Spleen (tissue), 11 donors: ENCODE results near the gene CCDC107. TPM values are rescaled to one million over a fixed set of nuclear protein-coding genes. Genes with fewer than 3 reads are reported as not detected.

Experiments
- DNase-seq: peaks from one replicate; pipeline ENCODE4 v3.0.0-alpha.2; 2020
- H3K27ac ChIP-seq, 8 donors: fragments of 200-600 bp; sonication (generic) in 7 of 8; 1 replicate in 4 of 8; 2 replicates in 4 of 8; pipeline versions ENCODE4 v1.5.0 to v1.8.0; 2016 to 2021; ENCODE audit warnings: inconsistent platforms in 4 of 8, mild to moderate bottlenecking in 4 of 8, moderate library complexity in 1 of 8
- H3K27me3 ChIP-seq, 7 donors: fragments of 200-600 bp; sonication (generic) in 6 of 7; replicated peaks in 1 of 7; 1 replicate in 4 of 7; 2 replicates in 3 of 7; pipeline versions ENCODE4 v1.5.0 to v1.8.0; 2016 to 2021; ENCODE audit warnings: inconsistent platforms in 3 of 7, mild to moderate bottlenecking in 1 of 7
- H3K36me3 ChIP-seq, 6 donors: fragments of 200-600 bp; sonication (generic) in 5 of 6; 1 replicate in 4 of 6; 2 replicates in 2 of 6; pipeline versions ENCODE4 v1.5.0 to v1.8.0; 2016 to 2021; ENCODE audit warnings: inconsistent platforms in 2 of 6
- H3K4me1 ChIP-seq, 6 donors: fragments of 200-600 bp; sonication (generic) in 5 of 6; 1 replicate in 3 of 6; 2 replicates in 3 of 6; pipeline versions ENCODE4 v1.5.0 to v1.8.0; 2016 to 2021; ENCODE audit warnings: inconsistent platforms in 3 of 6
- H3K4me3 ChIP-seq, 8 donors: fragments of 200-600 bp; sonication (generic) in 7 of 8; 1 replicate in 4 of 8; 2 replicates in 4 of 8; pipeline versions ENCODE4 v1.5.0 to v1.8.0; 2016 to 2021; ENCODE audit warnings: inconsistent platforms in 4 of 8, mild to moderate bottlenecking in 4 of 8, moderate library complexity in 2 of 8
- H3K9me3 ChIP-seq, 8 donors: fragments of 200-600 bp; sonication (generic) in 7 of 8; 1 replicate in 4 of 8; 2 replicates in 4 of 8; pipeline versions ENCODE4 v1.5.0 to v1.8.0; 2016 to 2021; ENCODE audit warnings: inconsistent platforms in 4 of 8
- POLR2A ChIP-seq, 3 donors: fragments of 450-650 bp; IDR thresholded peaks; one replicate each; pipeline ENCODE4 v1.5.1; 2017; ENCODE audit warnings: antibody characterized with exemption in 3 of 3, mild to moderate bottlenecking in 1 of 3
- POLR2AphosphoS5 ChIP-seq, 3 donors: sonication (generic); formaldehyde crosslinking; IDR thresholded peaks; one replicate each; pipeline ENCODE4 v1.5.1; 2017; ENCODE audit warnings: antibody characterized with exemption in 3 of 3
- WGBS, 5 donors: extraction: QIAGEN DNeasy Blood & Tissue Kit in 3 of 5; methylation state at CpG; one replicate each; pipeline versions ENCODE4 v1.1.5 to v1.1.7; 2013 to 2018; 5-methylcytosine and 5-hydroxymethylcytosine counted together
- intact Hi-C: fragments of 100-400 bp; cut with DNase I; formaldehyde crosslinking; loops from one replicate; pipeline ENCODE4 v1.15.0; 2023; ENCODE audit warnings: low total_unique reads
- polyA plus RNA-seq, 3 donors: library from polyadenylated mRNA; stranded (reverse); fragments of 200-250 nt; gene quantifications; one replicate each; pipeline ENCODE4 v1.2.1, GENCODE V29; 2013
- total RNA-seq, 7 donors: library from RNA; depleted of rRNA in 3 of 7; stranded (reverse); fragments of >200 nt in 3 of 7; fragmentation: NEBNext Ultra II Directional in 4 of 7; extraction: Animal tissue kit (Norgen Biotek cat#: 25700) in 4 of 7; gene quantifications; one replicate each; pipeline versions ENCODE4 v1.1.0 to v1.2.1, GENCODE V29; 2016 to 2021
- TF ChIP-seq, protein P1 (sequence below), 11 experiments: fragments of 200-600 bp in 7 of 11; fragments of 450-650 bp in 4 of 11; sonication (generic) in 4 of 11; IDR thresholded peaks in 8 of 11; conservative IDR thresholded peaks in 3 of 11; 1 replicate in 7 of 11; 2 replicates in 4 of 11; pipeline versions ENCODE4 v1.4.0 to v1.8.0; 2016 to 2021; ENCODE audit warnings: antibody characterized with exemption in 11 of 11, inconsistent platforms in 4 of 11, mild to moderate bottlenecking in 1 of 11
- donor health status: healthy with polysubstance abuse.
- donor health status: DM: no; HTN: no; CAD: no; lungs with moderate emphysema.
- donor health status: DM: no; HTN: no; CAD: no.
- donor health status: Bipolar disorder and iron deficiency.
- donor health status: healthy.
- donor health status: DM: no; HTN: no; CAD: no.
- donor health status: DM: yes; HTN: yes; CAD: no.

Gene CCDC107
- total and polyA plus RNA-seq, 10 donors: 14.4 to 46.9 (median 21.3) TPM

DNA sequence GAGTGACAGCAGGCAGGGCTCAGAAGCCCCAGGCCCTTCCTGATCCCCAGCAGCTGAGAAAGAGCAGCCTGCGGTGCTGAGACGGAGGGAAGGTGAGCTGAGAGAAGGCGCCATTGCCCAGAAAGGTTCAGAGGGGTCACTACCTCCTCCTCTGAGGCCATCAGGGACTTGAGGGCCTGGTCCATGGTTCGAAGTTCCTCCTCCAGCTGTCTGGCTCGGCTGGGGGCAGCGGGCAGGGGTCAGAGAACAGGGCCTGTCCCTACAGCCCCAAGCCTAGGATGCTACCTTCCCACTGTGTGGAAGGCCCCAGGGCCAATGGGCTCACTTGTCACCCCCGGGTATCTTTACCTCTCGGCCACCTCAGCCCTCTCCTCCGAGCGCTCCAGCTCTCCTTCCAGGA lies 26.8 kb downstream of the CCDC107 start:
- intact Hi-C loops: no loop called here
- TF ChIP-seq, protein P1, sequence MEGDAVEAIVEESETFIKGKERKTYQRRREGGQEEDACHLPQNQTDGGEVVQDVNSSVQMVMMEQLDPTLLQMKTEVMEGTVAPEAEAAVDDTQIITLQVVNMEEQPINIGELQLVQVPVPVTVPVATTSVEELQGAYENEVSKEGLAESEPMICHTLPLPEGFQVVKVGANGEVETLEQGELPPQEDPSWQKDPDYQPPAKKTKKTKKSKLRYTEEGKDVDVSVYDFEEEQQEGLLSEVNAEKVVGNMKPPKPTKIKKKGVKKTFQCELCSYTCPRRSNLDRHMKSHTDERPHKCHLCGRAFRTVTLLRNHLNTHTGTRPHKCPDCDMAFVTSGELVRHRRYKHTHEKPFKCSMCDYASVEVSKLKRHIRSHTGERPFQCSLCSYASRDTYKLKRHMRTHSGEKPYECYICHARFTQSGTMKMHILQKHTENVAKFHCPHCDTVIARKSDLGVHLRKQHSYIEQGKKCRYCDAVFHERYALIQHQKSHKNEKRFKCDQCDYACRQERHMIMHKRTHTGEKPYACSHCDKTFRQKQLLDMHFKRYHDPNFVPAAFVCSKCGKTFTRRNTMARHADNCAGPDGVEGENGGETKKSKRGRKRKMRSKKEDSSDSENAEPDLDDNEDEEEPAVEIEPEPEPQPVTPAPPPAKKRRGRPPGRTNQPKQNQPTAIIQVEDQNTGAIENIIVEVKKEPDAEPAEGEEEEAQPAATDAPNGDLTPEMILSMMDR (IDR thresholded peaks at IDR 0.05 in 8 of 11, conservative IDR thresholded peaks at IDR 0.05 in 3 of 11): no peak
- TF ChIP-seq POLR2A (IDR thresholded peaks at IDR 0.05): no peak
- no peak for TF ChIP-seq POLR2AphosphoS5 (IDR thresholded peaks at IDR 0.05)
- 93 to 97% (median 95%) methylated on average over 7 to 10 of the region's 10 CpGs for WGBS, 5 donors
- Histone ChIP-seq H3K4me3 (no peak overlapping the region), H3K4me1 (peaks cover 0 to 51% (median 10%) of the 10 kb centered on the region in 6 donors), H3K9me3 (no peaks in the 10 kb centered on the region), H3K27me3 (peaks cover 0 to 4% (median 0%) of the 10 kb centered on the region in 7 donors), H3K36me3 (peaks cover 0 to 39% (median 7%) of the 10 kb centered on the region in 6 donors), H3K27ac (no peak overlapping the region)
- DNase-seq: peak; percentile 47

DNA sequence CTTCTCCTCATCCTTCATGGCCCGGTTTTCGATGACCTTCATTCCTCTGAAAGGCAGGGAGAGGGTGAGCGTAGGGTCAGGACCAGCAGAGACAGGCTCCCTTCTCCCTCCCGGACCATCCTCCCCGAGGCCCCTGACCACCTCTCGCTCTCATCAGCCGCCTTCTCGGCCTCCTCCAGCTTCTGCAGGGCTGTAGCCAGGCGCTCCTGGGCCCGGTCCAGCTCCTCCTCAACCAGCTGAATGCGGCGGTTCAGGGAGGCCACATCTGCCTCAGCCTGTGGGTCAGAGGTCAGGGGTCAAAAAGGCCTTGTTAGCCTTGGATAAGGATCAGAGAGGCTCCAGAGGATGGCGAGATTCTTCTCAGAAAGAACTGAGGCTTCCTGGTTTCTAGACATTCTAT lies 27.4 kb downstream of the CCDC107 start:
- no peak for DNase-seq
- Histone ChIP-seq H3K4me1 (peaks cover 0 to 54% (median 15%) of the 10 kb centered on the region in 6 donors), H3K27ac (no peak overlapping the region), H3K9me3 (no peaks in the 10 kb centered on the region), H3K4me3 (no peak overlapping the region), H3K27me3 (peaks cover 0 to 7% (median 0%) of the 10 kb centered on the region in 7 donors), H3K36me3 (peaks cover 0 to 39% (median 7%) of the 10 kb centered on the region in 6 donors)
- intact Hi-C loops: no loop called here
- TF ChIP-seq, protein P1 (IDR thresholded peaks at IDR 0.05 in 8 of 11, conservative IDR thresholded peaks at IDR 0.05 in 3 of 11): no peak
- TF ChIP-seq POLR2AphosphoS5 (IDR thresholded peaks at IDR 0.05): peak in 2 of 3 donors; percentile 34 to 63
- 73 to 94% (median 82%) methylated on average over 13 of the region's 13 CpGs for WGBS, 5 donors

DNA sequence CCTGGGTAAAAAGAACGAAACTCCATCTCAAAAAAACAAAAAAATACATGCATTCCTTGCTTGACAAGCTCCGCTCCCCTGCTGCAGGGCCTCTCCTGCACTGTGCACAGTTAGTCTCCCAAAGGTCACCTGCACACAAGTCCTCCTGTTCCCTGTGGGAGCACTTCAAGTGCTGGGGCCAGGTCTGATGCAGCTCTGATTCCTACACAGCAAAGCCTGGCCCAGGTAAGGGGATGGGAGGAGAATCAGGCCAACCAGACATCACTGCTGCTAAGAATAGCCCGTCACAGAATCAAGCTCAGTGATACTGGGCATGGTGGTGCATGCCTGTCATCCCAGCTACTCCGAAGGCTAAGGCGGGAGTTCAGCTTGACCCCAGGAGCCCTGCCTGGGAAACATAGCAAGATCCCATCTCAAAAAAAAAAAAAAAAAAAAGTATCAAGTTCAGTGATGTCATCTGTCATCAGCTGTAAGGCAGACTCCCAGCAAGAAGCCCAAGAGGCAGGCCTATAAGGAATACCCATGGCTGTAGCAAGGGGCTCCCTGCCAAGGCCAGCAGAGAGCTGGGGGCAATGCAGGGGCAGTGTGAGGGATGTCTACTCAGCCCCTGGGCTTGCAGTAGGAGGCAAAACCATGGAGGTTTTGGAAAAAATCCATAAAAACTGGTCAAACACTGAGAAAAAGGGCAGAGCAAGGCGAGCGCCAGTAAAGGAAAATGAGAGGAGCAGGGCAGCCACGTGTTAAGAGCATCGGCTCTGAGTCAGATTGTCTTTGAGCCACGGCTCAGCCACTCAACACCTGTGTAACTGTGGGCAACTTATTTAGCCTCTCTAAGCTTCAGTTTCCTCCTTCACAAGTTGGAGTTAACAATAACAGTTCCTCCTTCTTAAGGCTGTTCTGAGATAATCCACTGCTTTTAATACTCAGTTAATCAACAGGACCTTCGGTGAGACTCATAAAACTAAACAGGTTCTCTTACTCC lies 28.4 kb downstream of the CCDC107 start:
- intact Hi-C loops: no loop called here
- Histone ChIP-seq H3K9me3 (no peaks in the 10 kb centered on the region), H3K4me1 (peaks cover 0 to 58% (median 18%) of the 10 kb centered on the region in 6 donors), H3K27me3 (peaks cover 0 to 7% (median 0%) of the 10 kb centered on the region in 7 donors), H3K4me3 (peak overlapping the region in 1 of 8 donors; percentile 67), H3K27ac (peak overlapping the region in 1 of 8 donors; percentile 17), H3K36me3 (peaks cover 0 to 39% (median 7%) of the 10 kb centered on the region in 6 donors)
- no peak for TF ChIP-seq POLR2AphosphoS5 (IDR thresholded peaks at IDR 0.05)
- no peak for TF ChIP-seq POLR2A (IDR thresholded peaks at IDR 0.05)
- TF ChIP-seq, protein P1 (IDR thresholded peaks at IDR 0.05 in 8 of 11, conservative IDR thresholded peaks at IDR 0.05 in 3 of 11): no peak
- no peak for DNase-seq
- WGBS, 5 donors: 69 to 85% (median 77%) methylated on average over 11 of the region's 11 CpGs

DNA sequence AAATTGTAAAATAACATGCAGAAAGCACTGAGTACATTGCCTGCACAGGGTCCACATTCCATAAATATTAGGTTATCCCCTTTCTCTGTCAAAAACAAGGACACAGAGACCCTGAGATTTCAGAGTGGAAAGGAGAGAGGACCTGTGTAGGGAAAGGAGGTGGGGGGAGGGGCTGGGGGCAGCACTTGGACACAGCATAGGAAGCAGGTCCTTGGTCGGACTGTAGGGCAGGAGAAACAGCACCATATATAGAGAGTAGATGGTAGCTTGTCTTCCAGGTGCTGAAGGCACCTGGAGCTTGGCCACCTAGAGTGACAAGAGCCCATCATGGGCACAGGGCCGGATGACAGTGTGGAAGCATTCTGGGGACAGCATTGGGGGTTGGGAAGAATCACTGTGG lies 29.2 kb downstream of the CCDC107 start:
- no peak for DNase-seq

More for the DNA sequence above, 29.2 kb downstream of the CCDC107 start:
- Histone ChIP-seq H3K9me3 (no peaks in the 10 kb centered on the region), H3K4me1 (peaks cover 0 to 64% (median 22%) of the 10 kb centered on the region in 6 donors), H3K36me3 (peaks cover 0 to 33% (median 7%) of the 10 kb centered on the region in 6 donors), H3K4me3 (peak overlapping the region in 2 of 8 donors; percentile 67 to 77), H3K27me3 (peaks cover 0 to 7% (median 0%) of the 10 kb centered on the region in 7 donors), H3K27ac (peak overlapping the region in 1 of 8 donors; percentile 17)
- TF ChIP-seq POLR2A (IDR thresholded peaks at IDR 0.05) (no peak), POLR2AphosphoS5 (IDR thresholded peaks at IDR 0.05) (no peak)
- TF ChIP-seq, protein P1 (IDR thresholded peaks at IDR 0.05 in 8 of 11, conservative IDR thresholded peaks at IDR 0.05 in 3 of 11): no peak
- intact Hi-C loops: no loop called here
- WGBS, 5 donors: 78 to 90% (median 85%) methylated on average over 2 of the region's 2 CpGs
